ENCODE data around the gene DHRSX. TPM values are rescaled to one million over a fixed set of nuclear protein-coding genes. Genes with fewer than 3 reads are reported as not detected.
"Not testable (repeated sequence)": the region's sequence is repeated elsewhere in the genome, so short reads cannot be mapped to it uniquely, and the experiment has no call there.

DHRSX gene
- total RNA-seq, 3 donors from 2014 or later, result 24.3 to 39.0 (median 29.2) TPM

- no peaks in the 10 kb centered on the region for H3K9me3 ChIP-seq
- no peaks in the 10 kb centered on the region for H3K27me3 ChIP-seq
- H3K36me3 ChIP-seq, result no peaks in the 10 kb centered on the region
- no peak overlapping the region for H3K27ac ChIP-seq
- DNase-seq (ENCODE audit: low spot score in 2 of 2), result no peak
- intact Hi-C loops (cut with DNase I; ENCODE audit: low total_unique reads), result no loop called here
- H3K4me1 ChIP-seq, result no peaks in the 10 kb centered on the region
- TF ChIP-seq, protein P1, sequence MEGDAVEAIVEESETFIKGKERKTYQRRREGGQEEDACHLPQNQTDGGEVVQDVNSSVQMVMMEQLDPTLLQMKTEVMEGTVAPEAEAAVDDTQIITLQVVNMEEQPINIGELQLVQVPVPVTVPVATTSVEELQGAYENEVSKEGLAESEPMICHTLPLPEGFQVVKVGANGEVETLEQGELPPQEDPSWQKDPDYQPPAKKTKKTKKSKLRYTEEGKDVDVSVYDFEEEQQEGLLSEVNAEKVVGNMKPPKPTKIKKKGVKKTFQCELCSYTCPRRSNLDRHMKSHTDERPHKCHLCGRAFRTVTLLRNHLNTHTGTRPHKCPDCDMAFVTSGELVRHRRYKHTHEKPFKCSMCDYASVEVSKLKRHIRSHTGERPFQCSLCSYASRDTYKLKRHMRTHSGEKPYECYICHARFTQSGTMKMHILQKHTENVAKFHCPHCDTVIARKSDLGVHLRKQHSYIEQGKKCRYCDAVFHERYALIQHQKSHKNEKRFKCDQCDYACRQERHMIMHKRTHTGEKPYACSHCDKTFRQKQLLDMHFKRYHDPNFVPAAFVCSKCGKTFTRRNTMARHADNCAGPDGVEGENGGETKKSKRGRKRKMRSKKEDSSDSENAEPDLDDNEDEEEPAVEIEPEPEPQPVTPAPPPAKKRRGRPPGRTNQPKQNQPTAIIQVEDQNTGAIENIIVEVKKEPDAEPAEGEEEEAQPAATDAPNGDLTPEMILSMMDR (IDR thresholded peaks at IDR 0.05), result no peak
- TF ChIP-seq POLR2A (IDR thresholded peaks at IDR 0.05), result no peak
- TF ChIP-seq POLR2AphosphoS5 (IDR thresholded peaks at IDR 0.05), result no peak
- H3K4me3 ChIP-seq, result no peak overlapping the region
These were observed 29.1 kb downstream of the DHRSX start for GRCh38 chrX:2471641-2472040.

DNA sequence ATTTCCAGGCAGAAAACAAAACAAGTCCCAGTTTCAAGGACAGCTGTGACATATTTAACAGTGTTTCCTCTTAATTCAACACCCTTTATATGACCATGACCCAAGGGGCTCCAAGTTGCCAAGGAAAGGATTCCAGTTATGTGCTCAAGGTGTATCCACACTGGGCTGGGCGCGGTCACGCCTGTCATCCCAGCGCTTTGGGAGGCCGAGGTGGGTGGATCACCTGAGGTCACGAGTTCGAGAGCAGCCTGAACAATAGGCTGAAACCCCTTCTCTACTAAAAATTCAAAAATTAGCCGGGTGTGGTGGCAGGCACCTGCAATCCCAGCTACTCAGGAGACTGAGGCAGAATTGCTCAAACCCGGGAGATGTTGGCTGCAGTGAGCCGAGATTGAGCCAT lies 29.6 kb downstream of the DHRSX start:
- H3K27me3 ChIP-seq; H3K4me1 ChIP-seq; H3K4me3 ChIP-seq; H3K36me3 ChIP-seq; DNase-seq (ENCODE audit: low spot score in 2 of 2); H3K9me3 ChIP-seq; intact Hi-C loops (cut with DNase I; ENCODE audit: low total_unique reads); H3K27ac ChIP-seq: not testable (repeated sequence)

DNA sequence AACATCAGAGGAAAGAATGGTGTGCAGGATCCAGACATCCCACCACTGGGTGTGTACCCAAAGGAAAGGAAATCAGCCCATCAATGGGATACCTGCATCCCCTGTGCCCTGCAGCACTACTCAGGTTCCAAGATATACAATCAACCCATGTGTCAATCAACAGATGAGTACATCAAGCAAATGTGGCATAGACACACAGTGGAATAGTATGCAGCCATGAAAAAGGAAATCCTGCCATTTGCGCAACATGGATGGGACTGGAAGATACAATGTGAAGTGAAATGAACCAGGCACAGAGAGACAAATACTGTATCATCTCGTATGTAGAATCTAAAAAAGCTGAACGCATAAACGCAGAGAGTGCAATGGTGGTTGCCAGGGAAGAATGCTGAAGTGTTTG lies 30.9 kb downstream of the DHRSX start:
- H3K27me3 ChIP-seq; intact Hi-C loops (cut with DNase I; ENCODE audit: low total_unique reads); H3K27ac ChIP-seq; H3K4me1 ChIP-seq; H3K4me3 ChIP-seq; DNase-seq (ENCODE audit: low spot score in 2 of 2); H3K9me3 ChIP-seq; H3K36me3 ChIP-seq: not testable (repeated sequence)

GRCh38 chrX:2469196-2469685 lies 31.5 kb downstream of the DHRSX start:
- H3K36me3 ChIP-seq, result no peaks in the 10 kb centered on the region
- TF ChIP-seq POLR2AphosphoS5 (IDR thresholded peaks at IDR 0.05), result no peak
- H3K4me1 ChIP-seq, result no peaks in the 10 kb centered on the region
- no peaks in the 10 kb centered on the region for H3K9me3 ChIP-seq
- H3K27ac ChIP-seq, result no peak overlapping the region
- no peak overlapping the region for H3K4me3 ChIP-seq
- H3K27me3 ChIP-seq, result no peaks in the 10 kb centered on the region
- no peak for DNase-seq (ENCODE audit: low spot score in 2 of 2)
- intact Hi-C loops (cut with DNase I; ENCODE audit: low total_unique reads), result no loop called here

- no peaks in the 10 kb centered on the region for H3K4me1 ChIP-seq
- DNase-seq (ENCODE audit: low spot score in 2 of 2), result no peak
- H3K4me3 ChIP-seq, result no peak overlapping the region
- H3K9me3 ChIP-seq, result no peaks in the 10 kb centered on the region
- no peaks in the 10 kb centered on the region for H3K27me3 ChIP-seq
- intact Hi-C loops (cut with DNase I; ENCODE audit: low total_unique reads), result no loop called here
- H3K27ac ChIP-seq, result no peak overlapping the region
- TF ChIP-seq, protein P1 (IDR thresholded peaks at IDR 0.05), result no peak
- TF ChIP-seq POLR2A (IDR thresholded peaks at IDR 0.05), result no peak
- TF ChIP-seq POLR2AphosphoS5 (IDR thresholded peaks at IDR 0.05), result no peak
- no peaks in the 10 kb centered on the region for H3K36me3 ChIP-seq
These were observed 32.2 kb downstream of the DHRSX start for GRCh38 chrX:2468261-2469195.

DNA sequence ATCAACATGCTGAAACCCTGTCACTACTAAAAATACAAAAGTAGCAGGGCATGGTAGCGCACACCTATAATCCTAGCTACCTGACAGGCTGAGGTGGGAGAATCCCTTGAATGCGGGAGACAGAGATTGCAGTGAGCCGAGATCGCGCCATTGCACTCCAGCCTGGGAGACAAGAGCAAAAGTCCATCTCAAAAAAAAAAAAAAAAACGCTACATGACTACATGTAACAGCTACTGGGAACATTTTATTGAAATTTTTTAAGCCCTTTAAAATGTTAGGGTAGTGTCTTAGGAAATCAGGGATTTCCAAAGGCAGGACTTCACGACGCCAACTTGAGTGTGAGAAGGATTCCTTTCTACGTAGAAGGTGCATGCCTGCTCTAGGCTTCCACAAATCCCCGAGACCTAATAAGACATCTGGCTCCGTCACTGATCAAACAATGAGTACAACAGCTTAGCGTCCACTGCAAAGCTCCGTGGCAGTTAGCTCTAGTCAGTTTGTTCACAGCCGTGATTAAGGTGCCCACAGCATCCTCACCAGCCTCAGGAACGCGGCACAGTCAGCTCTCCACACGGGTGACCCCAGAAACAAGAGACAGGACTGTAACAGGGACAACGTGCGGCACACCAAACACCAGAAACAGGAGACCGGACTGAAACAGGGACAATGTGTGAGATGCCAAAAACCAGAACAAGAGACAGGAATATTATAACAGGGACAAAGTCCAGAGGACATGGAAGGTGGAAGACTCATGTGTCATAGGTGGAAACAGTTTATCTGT lies 33.7 kb downstream of the DHRSX start:
- intact Hi-C loops (cut with DNase I; ENCODE audit: low total_unique reads), result no loop called here

More for the DNA sequence above, 33.7 kb downstream of the DHRSX start:
- DNase-seq (ENCODE audit: low spot score in 2 of 2), result no peak
- TF ChIP-seq POLR2A (IDR thresholded peaks at IDR 0.05) (no peak), POLR2AphosphoS5 (IDR thresholded peaks at IDR 0.05) (no peak)
- TF ChIP-seq, protein P1 (IDR thresholded peaks at IDR 0.05), result no peak
- no peaks in the 10 kb centered on the region for H3K27me3 ChIP-seq
- H3K36me3 ChIP-seq, result no peaks in the 10 kb centered on the region
- no peaks in the 10 kb centered on the region for H3K4me1 ChIP-seq
- no peak overlapping the region for H3K4me3 ChIP-seq
- H3K9me3 ChIP-seq, result no peaks in the 10 kb centered on the region
- no peak overlapping the region for H3K27ac ChIP-seq

Measured in breast epithelium (tissue), 4 donors.